Lower leg skin (tissue), 4 donors: Measurements from ENCODE around the gene DDX10. TPM values are rescaled to one million over a fixed set of nuclear protein-coding genes. Genes with fewer than 3 reads are reported as not detected.

Experiments used
- DNase-seq, 2 donors: peaks; one replicate each; pipeline ENCODE4 v3.0.0-alpha.2; 2019; ENCODE audit warnings: low spot score in 2 of 2
- H3K4me3 ChIP-seq: fragments of 200-600 bp; sonication (generic); 2 replicates; pipeline ENCODE4 v1.5.1; 2017; ENCODE audit warnings: mild to moderate bottlenecking, low read depth; ENCODE audit not compliant: poor library complexity, severe bottlenecking
- CTCF ChIP-seq, 3 donors: fragments of 450-650 bp; IDR thresholded peaks; one replicate each; pipeline ENCODE4 v1.5.1; 2016; ENCODE audit warnings: antibody characterized with exemption in 3 of 3, mild to moderate bottlenecking in 3 of 3, moderate library complexity in 2 of 3
- POLR2A ChIP-seq, 2 donors: fragments of 450-650 bp; IDR thresholded peaks; one replicate each; pipeline ENCODE4 v1.6.1; 2016 to 2017; ENCODE audit warnings: antibody characterized with exemption in 2 of 2, mild to moderate bottlenecking in 1 of 2, moderate library complexity in 1 of 2
- WGBS, 2 donors: methylation state at CpG; one replicate each; pipeline ENCODE4 v1.1.5; 2018; 5-methylcytosine and 5-hydroxymethylcytosine counted together
- intact Hi-C: fragments of 100-400 bp; cut with DNase I; formaldehyde crosslinking; loops from one replicate; pipeline ENCODE4 v1.15.0; 2023; ENCODE audit warnings: low total_unique reads
- total RNA-seq, 4 donors: library from RNA; depleted of rRNA; stranded (reverse); fragments of >200 nt; gene quantifications; one replicate each; pipeline ENCODE4 v1.1.0, GENCODE V29; 2016

The DDX10 gene
- total RNA-seq, 4 donors from 2014 or later: 18.4 to 33.5 (median 22.2) TPM

- DNase-seq: no peak
- 64 to 76% methylated on average over 3 of the region's 3 CpGs for WGBS, 2 donors
- TF ChIP-seq CTCF (IDR thresholded peaks at IDR 0.05) (no peak), POLR2A (IDR thresholded peaks at IDR 0.05) (no peak)
- intact Hi-C loops: no loop called here
- H3K4me3 ChIP-seq: no peak overlapping the region
Measured at GRCh38 chr11:108824545-108824944, 159.7 kb downstream of the DDX10 start.

GRCh38 chr11:108825381-108825780 lies 160.5 kb downstream of the DDX10 start:
- no peak for TF ChIP-seq POLR2A (IDR thresholded peaks at IDR 0.05)
- TF ChIP-seq CTCF (IDR thresholded peaks at IDR 0.05): no peak
- WGBS, 2 donors: 94% methylated on average over 1 of the region's 1 CpG
- H3K4me3 ChIP-seq: no peak overlapping the region
- DNase-seq: no peak
- intact Hi-C loops: no loop called here

GRCh38 chr11:108826136-108826535 lies 161.3 kb downstream of the DDX10 start:
- intact Hi-C loops: no loop called here
- 84 to 88% methylated on average over 2 of the region's 2 CpGs for WGBS, 2 donors
- H3K4me3 ChIP-seq: no peak overlapping the region
- no peak for DNase-seq
- TF ChIP-seq POLR2A (IDR thresholded peaks at IDR 0.05): no peak
- TF ChIP-seq CTCF (IDR thresholded peaks at IDR 0.05): no peak

- intact Hi-C loops: no loop called here
- no peak for TF ChIP-seq POLR2A (IDR thresholded peaks at IDR 0.05)
- TF ChIP-seq CTCF (IDR thresholded peaks at IDR 0.05): no peak
- no peak overlapping the region for H3K4me3 ChIP-seq
- 88 to 94% methylated on average over 7 of the region's 7 CpGs for WGBS, 2 donors
- DNase-seq: no peak
Measured at GRCh38 chr11:108835624-108836023, 170.8 kb downstream of the DDX10 start.

GRCh38 chr11:108836541-108836940 lies 171.7 kb downstream of the DDX10 start:
- TF ChIP-seq POLR2A (IDR thresholded peaks at IDR 0.05) (no peak), CTCF (IDR thresholded peaks at IDR 0.05) (no peak)
- WGBS, 2 donors: 90 to 91% methylated on average over 7 of the region's 7 CpGs
- DNase-seq: no peak
- H3K4me3 ChIP-seq: no peak overlapping the region
- intact Hi-C loops: no loop called here

- TF ChIP-seq POLR2A (IDR thresholded peaks at IDR 0.05) (no peak), CTCF (IDR thresholded peaks at IDR 0.05) (no peak)
- intact Hi-C loops: no loop called here
- no peak for DNase-seq
- no peak overlapping the region for H3K4me3 ChIP-seq
- 93 to 96% methylated on average over 3 of the region's 3 CpGs for WGBS, 2 donors
Measured at GRCh38 chr11:108838102-108838791, 173.4 kb downstream of the DDX10 start.
